Chondrocyte (in vitro differentiated cells): ENCODE data around the gene HNRNPA1L2. TPM values are rescaled to one million over a fixed set of nuclear protein-coding genes. Genes with fewer than 3 reads are reported as not detected.
"Not testable (repeated sequence)": the region's sequence is repeated elsewhere in the genome, so short reads cannot be mapped to it uniquely, and the experiment has no call there.

Source experiments
- DNase-seq: peaks from one replicate; pipeline ENCODE4 v3.0.0; 2021; ENCODE audit warnings: mixed read lengths, low spot score
- H3K27ac Mint-ChIP-seq: one replicate; pipeline ENCODE4 v1.8.0; 2021; ENCODE audit warnings: mild to moderate bottlenecking, moderate library complexity, mixed read lengths; ENCODE audit not compliant: unreplicated experiment
- H3K27me3 Mint-ChIP-seq: 2 replicates; pipeline ENCODE4 v1.8.0; 2021; ENCODE audit warnings: low read depth, mixed read lengths
- H3K36me3 Mint-ChIP-seq: 2 replicates; pipeline ENCODE4 v1.8.0; 2021; ENCODE audit warnings: low read depth, mixed read lengths
- H3K4me1 Mint-ChIP-seq: 2 replicates; pipeline ENCODE4 v1.8.0; 2021; ENCODE audit warnings: low read depth, mild to moderate bottlenecking, mixed read lengths
- H3K4me3 Mint-ChIP-seq: one replicate; pipeline ENCODE4 v1.8.0; 2021; ENCODE audit warnings: mild to moderate bottlenecking, moderate library complexity, mixed read lengths; ENCODE audit not compliant: unreplicated experiment
- H3K9me3 Mint-ChIP-seq: 2 replicates; pipeline ENCODE4 v1.8.0; 2021; ENCODE audit warnings: low read depth, mixed read lengths
- CTCF ChIP-seq: fragments of 200-600 bp; sonication (generic); IDR thresholded peaks from 2 replicates; pipeline ENCODE4 v1.5.0; 2021; ENCODE audit warnings: antibody characterized with exemption, mild to moderate bottlenecking, moderate library complexity
- total RNA-seq: library from RNA; stranded (reverse); gene quantifications from 3 replicates; pipeline ENCODE4 v1.2.1, GENCODE V29; 2021

Gene HNRNPA1L2
- total RNA-seq, 1 donor from 2014 or later = 7.4 TPM

GRCh38 chr13:52670726-52671125 lies 28.5 kb downstream of the HNRNPA1L2 start:
- H3K27ac Mint-ChIP-seq = no peak overlapping the region
- H3K4me3 Mint-ChIP-seq = no peak overlapping the region
- no peaks in the 10 kb centered on the region for H3K4me1 Mint-ChIP-seq
- H3K27me3 Mint-ChIP-seq = no peaks in the 10 kb centered on the region
- no peak for DNase-seq
- TF ChIP-seq CTCF = no peak
- H3K9me3 Mint-ChIP-seq = no peaks in the 10 kb centered on the region
- peaks cover 13% of the 10 kb centered on the region for H3K36me3 Mint-ChIP-seq

GRCh38 chr13:52673465-52673864 lies 31.2 kb downstream of the HNRNPA1L2 start:
- no peaks in the 10 kb centered on the region for H3K27me3 Mint-ChIP-seq
- no peak for TF ChIP-seq CTCF
- DNase-seq = no peak
- no peaks in the 10 kb centered on the region for H3K9me3 Mint-ChIP-seq
- H3K27ac Mint-ChIP-seq = no peak overlapping the region
- no peak overlapping the region for H3K4me3 Mint-ChIP-seq
- no peaks in the 10 kb centered on the region for H3K4me1 Mint-ChIP-seq
- peaks cover 11% of the 10 kb centered on the region for H3K36me3 Mint-ChIP-seq

GRCh38 chr13:52677823-52678222 lies 35.6 kb downstream of the HNRNPA1L2 start:
- H3K27ac Mint-ChIP-seq = no peak overlapping the region
- no peaks in the 10 kb centered on the region for H3K4me1 Mint-ChIP-seq
- no peak for DNase-seq
- no peaks in the 10 kb centered on the region for H3K9me3 Mint-ChIP-seq
- H3K36me3 Mint-ChIP-seq = peaks cover 25% of the 10 kb centered on the region
- H3K4me3 Mint-ChIP-seq = no peak overlapping the region
- no peak for TF ChIP-seq CTCF
- no peaks in the 10 kb centered on the region for H3K27me3 Mint-ChIP-seq

- not testable (repeated sequence) for H3K4me1 Mint-ChIP-seq, H3K4me3 Mint-ChIP-seq, DNase-seq, H3K27ac Mint-ChIP-seq, H3K27me3 Mint-ChIP-seq, H3K9me3 Mint-ChIP-seq
- peaks cover 29% of the 10 kb centered on the region for H3K36me3 Mint-ChIP-seq
These were observed 43.6 kb downstream of the HNRNPA1L2 start for GRCh38 chr13:52685806-52686205.

- Mint-ChIP-seq H3K36me3 (peaks cover 28% of the 10 kb centered on the region), H3K9me3 (no peaks in the 10 kb centered on the region), H3K27ac (no peak overlapping the region), H3K4me1 (no peaks in the 10 kb centered on the region), H3K4me3 (no peak overlapping the region), H3K27me3 (no peaks in the 10 kb centered on the region)
- no peak for DNase-seq
- TF ChIP-seq CTCF = no peak
These were observed 44.1 kb downstream of the HNRNPA1L2 start for GRCh38 chr13:52686376-52686775.

Other genes with a start within 250 kb of the HNRNPA1L2 start
- 6.5 to 12.5 TPM (median 6.7 TPM) in 3 replicates for gene THSD1, start 236.3 kb upstream of the HNRNPA1L2 start, total RNA-seq
- gene VPS36, start 191.8 kb upstream of the HNRNPA1L2 start, total RNA-seq = 30.4 to 46.8 TPM (median 33.2 TPM) in 3 replicates
- gene CKAP2, start 187.0 kb upstream of the HNRNPA1L2 start, total RNA-seq = 24.5 to 33.3 TPM (median 27.9 TPM) in 3 replicates
- gene SUGT1, start 10.4 kb downstream of the HNRNPA1L2 start, total RNA-seq = 46.6 to 57.5 TPM (median 50.5 TPM) in 3 replicates
- not detected in 3 replicates for gene CNMD, start 97.4 kb downstream of the HNRNPA1L2 start, total RNA-seq
- not detected in 3 replicates for gene PCDH8, start 206.2 kb downstream of the HNRNPA1L2 start, total RNA-seq